Subcutaneous adipose tissue (tissue), 4 donors: ENCODE measurements around the gene ZNF71. TPM values are rescaled to one million over a fixed set of nuclear protein-coding genes. Genes with fewer than 3 reads are reported as not detected.

ENCODE experiments used
- CTCF ChIP-seq: fragments of 450-650 bp; IDR thresholded peaks from one replicate; pipeline ENCODE4 v1.5.1; 2016; ENCODE audit warnings: low read depth, mild to moderate bottlenecking, control low read depth, antibody characterized with exemption, moderate library complexity
- total RNA-seq, 4 donors: library from RNA; depleted of rRNA; stranded (reverse); fragments of >200 nt; gene quantifications; one replicate each; pipeline ENCODE4 v1.1.0, GENCODE V29; 2016

The ZNF71 gene
- total RNA-seq, 4 donors from 2014 or later, result 5.1 to 9.0 (median 7.9) TPM

GRCh38 chr19:56603829-56604228 lies 8.7 kb downstream of the ZNF71 start:
- no peak for TF ChIP-seq CTCF

GRCh38 chr19:56608274-56608964 lies 13.3 kb downstream of the ZNF71 start:
- TF ChIP-seq CTCF, result no peak

- TF ChIP-seq CTCF, result no peak
These were observed 16.2 kb downstream of the ZNF71 start for GRCh38 chr19:56611288-56611687.

GRCh38 chr19:56612737-56613136 lies 17.6 kb downstream of the ZNF71 start:
- TF ChIP-seq CTCF, result no peak

GRCh38 chr19:56613639-56614038 lies 18.5 kb downstream of the ZNF71 start:
- TF ChIP-seq CTCF, result no peak

GRCh38 chr19:56617531-56617930 lies 22.4 kb downstream of the ZNF71 start:
- TF ChIP-seq CTCF, result no peak

GRCh38 chr19:56619121-56619520 lies 24.0 kb downstream of the ZNF71 start:
- no peak for TF ChIP-seq CTCF
